Body of pancreas (tissue), 4 donors: ENCODE results near the gene TMEM222. TPM values are rescaled to one million over a fixed set of nuclear protein-coding genes. Genes with fewer than 3 reads are reported as not detected.
"Not testable (repeated sequence)": the region's sequence is repeated elsewhere in the genome, so short reads cannot be mapped to it uniquely, and the experiment has no call there.

Experiments
- ATAC-seq: fragments of 150-250 bp; one replicate; pipeline ENCODE4 v1.9.1; 2016
- DNase-seq, 4 donors: peaks; one replicate each; pipeline ENCODE4 v3.0.0-alpha.2; 2019
- H3K27ac ChIP-seq, 4 donors: fragments of 200-600 bp; sonication (generic); 1 replicate in 3 of 4; 2 replicates in 1 of 4; pipeline versions ENCODE4 v1.5.1 to v1.6.1; 2016 to 2019; ENCODE audit warnings: mild to moderate bottlenecking in 1 of 4, mixed read lengths in 1 of 4, moderate library complexity in 1 of 4
- H3K27me3 ChIP-seq, 2 donors: fragments of 200-600 bp; sonication (generic); one replicate each; pipeline ENCODE4 v1.6.0; 2016; ENCODE audit warnings: mild to moderate bottlenecking in 1 of 2
- H3K36me3 ChIP-seq, 2 donors: fragments of 200-600 bp; sonication (generic); replicated peaks in 1 of 2; 2 replicates each; pipeline ENCODE4 v1.5.1; 2016; ENCODE audit warnings: low read depth in 2 of 2; ENCODE audit not compliant: insufficient read depth in 1 of 2
- H3K4me1 ChIP-seq: fragments of 200-600 bp; sonication (generic); one replicate; pipeline ENCODE4 v1.6.0; 2016
- H3K4me3 ChIP-seq, 2 donors: fragments of 200-600 bp; sonication (generic); 1 replicate in 1 of 2; 2 replicates in 1 of 2; pipeline ENCODE4 v1.5.1; 2016 to 2019
- H3K9me3 ChIP-seq, 3 donors: fragments of 200-600 bp; sonication (generic); 1 replicate in 2 of 3; 2 replicates in 1 of 3; pipeline ENCODE4 v1.5.1; 2016
- CTCF ChIP-seq, 7 experiments: fragments of 450-650 bp in 4 of 7; fragments of 200-600 bp in 3 of 7; sonication (generic) in 3 of 7; IDR thresholded peaks; one replicate each; pipeline ENCODE4 v1.5.1; 2016 to 2019; ENCODE audit warnings: antibody characterized with exemption in 7 of 7
- POLR2A ChIP-seq, 3 donors: fragments of 450-650 bp; IDR thresholded peaks; one replicate each; pipeline ENCODE4 v1.6.1; 2016; ENCODE audit warnings: antibody characterized with exemption in 3 of 3, mild to moderate bottlenecking in 2 of 3
- WGBS, 2 donors: methylation state at CpG; one replicate each; pipeline ENCODE4 v1.1.5; 2017; 5-methylcytosine and 5-hydroxymethylcytosine counted together
- intact Hi-C: fragments of 100-400 bp; cut with DNase I; formaldehyde crosslinking; loops from one replicate; pipeline ENCODE4 v1.15.1; 2023
- total RNA-seq, 2 donors: library from RNA; depleted of rRNA; stranded (reverse); fragments of >200 nt; gene quantifications; one replicate each; pipeline ENCODE4 v1.1.0, GENCODE V29; 2016

Gene TMEM222
- total RNA-seq, 2 donors from 2014 or later = 8.6 to 20.0 TPM

- TF ChIP-seq CTCF (IDR thresholded peaks at IDR 0.05) (no peak), POLR2A (IDR thresholded peaks at IDR 0.05) (no peak)
- Histone ChIP-seq H3K4me3 (no peak overlapping the region), H3K27me3 (no peaks in the 10 kb centered on the region), H3K27ac (no peak overlapping the region), H3K9me3 (no peaks in the 10 kb centered on the region), H3K4me1 (no peaks in the 10 kb centered on the region), H3K36me3 (peaks cover 0 to 9% of the 10 kb centered on the region in 2 donors)
- WGBS, 2 donors = 67 to 81% methylated on average over 2 of the region's 2 CpGs
- no peak for ATAC-seq
- DNase-seq = no peak
- intact Hi-C loops = loop anchor here (10.0 kb wide), 1 partner anchor 80 kb away; no protein-coding TSS in a partner anchor
These were observed 36.7 kb upstream of the TMEM222 start for GRCh38 chr1:27285274-27285660.

GRCh38 chr1:27285821-27286220, 36.1 kb upstream of the TMEM222 start:
- not testable (repeated sequence) for H3K4me1 ChIP-seq, ATAC-seq, H3K27ac ChIP-seq, H3K36me3 ChIP-seq, H3K9me3 ChIP-seq, H3K27me3 ChIP-seq, H3K4me3 ChIP-seq, DNase-seq
- intact Hi-C loops = loop anchor here (10.0 kb wide), 1 partner anchor 81 kb away; no protein-coding TSS in a partner anchor
- 98% methylated on average over 7 of the region's 7 CpGs for WGBS, 2 donors

DNA sequence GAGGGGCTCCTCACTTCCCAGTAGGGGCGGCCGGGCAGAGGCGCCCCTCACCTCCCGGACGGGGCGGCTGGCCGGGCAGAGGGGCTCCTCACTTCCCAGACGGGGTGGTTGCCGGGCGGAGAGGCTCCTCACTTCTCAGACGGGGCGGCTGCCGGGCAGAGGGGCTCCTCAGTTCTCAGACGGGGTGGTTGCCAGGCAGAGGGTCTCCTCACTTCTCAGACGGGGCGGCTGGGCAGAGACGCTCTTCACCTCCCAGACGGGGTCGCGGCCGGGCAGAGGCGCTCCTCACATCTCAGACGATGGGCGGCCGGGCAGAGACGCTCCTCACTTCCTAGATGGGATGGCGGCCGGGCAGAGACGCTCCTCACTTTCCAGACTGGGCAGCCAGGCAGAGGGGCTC, 32.8 kb upstream of the TMEM222 start:
- H3K4me3 ChIP-seq, DNase-seq, H3K36me3 ChIP-seq, ATAC-seq, H3K9me3 ChIP-seq, H3K27me3 ChIP-seq, H3K27ac ChIP-seq: not testable (repeated sequence)
- intact Hi-C loops = loop anchor here (10.0 kb wide), 1 partner anchor 84 kb away; no protein-coding TSS in a partner anchor
- peaks cover 21% of the 10 kb centered on the region for H3K4me1 ChIP-seq
- 93% methylated on average over 15 of the region's 29 CpGs; no CpG with 5 or more reads in 1 of the 2 donors for WGBS, 2 donors

DNA sequence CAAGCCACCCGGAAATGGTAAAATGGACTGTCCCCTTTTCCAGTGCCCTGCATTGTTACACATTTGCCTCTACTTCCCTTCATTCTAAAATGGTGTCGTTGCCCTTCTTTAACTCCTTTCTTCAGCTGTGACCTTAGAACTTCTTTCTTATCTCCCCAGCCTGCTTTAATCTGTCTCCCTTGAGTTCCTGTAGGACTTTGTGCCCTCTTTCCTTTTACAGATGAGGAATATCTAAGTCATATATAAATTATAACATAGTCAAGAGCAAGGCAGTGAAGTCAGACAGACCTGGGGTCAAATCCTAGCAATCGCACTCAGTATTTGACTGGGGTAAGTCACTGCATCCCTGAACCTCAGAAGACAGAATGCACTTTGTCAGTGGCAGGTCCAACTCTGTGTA, 31.4 kb upstream of the TMEM222 start:
- Histone ChIP-seq H3K27me3 (no peaks in the 10 kb centered on the region), H3K9me3 (no peaks in the 10 kb centered on the region), H3K4me3 (no peak overlapping the region), H3K27ac (no peak overlapping the region), H3K36me3 (peaks cover 0 to 16% of the 10 kb centered on the region in 2 donors), H3K4me1 (peaks cover 21% of the 10 kb centered on the region)
- TF ChIP-seq CTCF (IDR thresholded peaks at IDR 0.05) (no peak), POLR2A (IDR thresholded peaks at IDR 0.05) (no peak)
- ATAC-seq = no peak
- intact Hi-C loops = loop anchor here (5.0 kb wide), 1 partner anchor 188 kb away; no protein-coding TSS in a partner anchor
- 65 to 70% methylated on average over 3 of the region's 3 CpGs for WGBS, 2 donors
- DNase-seq = no peak

GRCh38 chr1:27292106-27292505, 29.9 kb upstream of the TMEM222 start:
- WGBS, 2 donors = 24 to 46% methylated on average over 3 to 5 of the region's 5 CpGs

More at GRCh38 chr1:27292106-27292505, 29.9 kb upstream of the TMEM222 start:
- ATAC-seq (peak; percentile 51), DNase-seq (peak in 2 of 4 donors; percentile 21 to 50)
- intact Hi-C loops = loop anchor here (5.0 kb wide), 1 partner anchor 190 kb away; no protein-coding TSS in a partner anchor
- H3K36me3 ChIP-seq = peaks cover 0 to 19% of the 10 kb centered on the region in 2 donors
- H3K27me3 ChIP-seq = no peaks in the 10 kb centered on the region
- no peak for TF ChIP-seq CTCF (IDR thresholded peaks at IDR 0.05)
- H3K4me1 ChIP-seq = peaks cover 21% of the 10 kb centered on the region
- H3K4me3 ChIP-seq = no peak overlapping the region
- no peaks in the 10 kb centered on the region for H3K9me3 ChIP-seq
- H3K27ac ChIP-seq = peak overlapping the region in 1 of 4 donors; percentile 29
